Thyroid gland (tissue), 4 donors: Measurements from ENCODE around the gene NVL. TPM values are rescaled to one million over a fixed set of nuclear protein-coding genes. Genes with fewer than 3 reads are reported as not detected.

Source experiments
- DNase-seq, 2 donors: peaks; one replicate each; pipeline ENCODE4 v3.0.0-alpha.2; 2019
- H3K27ac ChIP-seq, 3 donors: fragments of 200-600 bp; sonication (generic); 1 replicate in 2 of 3; 2 replicates in 1 of 3; pipeline ENCODE4 v1.5.1; 2016 to 2019; ENCODE audit warnings: mild to moderate bottlenecking in 1 of 3, moderate library complexity in 1 of 3
- H3K27me3 ChIP-seq: fragments of 200-600 bp; sonication (generic); one replicate; pipeline ENCODE4 v1.5.1; 2019
- H3K36me3 ChIP-seq, 2 donors: fragments of 200-600 bp; sonication (generic); one replicate each; pipeline ENCODE4 v1.5.1; 2016 to 2019
- H3K4me1 ChIP-seq, 2 donors: fragments of 200-600 bp; sonication (generic); one replicate each; pipeline ENCODE4 v1.5.1; 2017 to 2019
- H3K4me3 ChIP-seq, 3 donors: fragments of 200-600 bp; sonication (generic); replicated peaks in 1 of 3; 1 replicate in 2 of 3; 2 replicates in 1 of 3; pipeline ENCODE4 v1.5.1; 2016; ENCODE audit warnings: mild to moderate bottlenecking in 1 of 3
- H3K9me3 ChIP-seq: fragments of 200-600 bp; sonication (generic); one replicate; pipeline ENCODE4 v1.5.1; 2017
- POLR2A ChIP-seq, 2 donors: fragments of 450-650 bp; IDR thresholded peaks; one replicate each; pipeline ENCODE4 v1.6.1; 2017; ENCODE audit warnings: antibody characterized with exemption in 2 of 2, mild to moderate bottlenecking in 2 of 2, moderate library complexity in 1 of 2
- WGBS, 2 donors: methylation state at CpG; one replicate each; pipeline ENCODE4 v1.1.5; 2017; 5-methylcytosine and 5-hydroxymethylcytosine counted together
- intact Hi-C: fragments of 100-400 bp; cut with DNase I; formaldehyde crosslinking; loops from one replicate; pipeline ENCODE4 v1.15.1; 2023
- total RNA-seq, 4 donors: library from RNA; depleted of rRNA; stranded (reverse); fragments of >200 nt; gene quantifications; one replicate each; pipeline ENCODE4 v1.2.3, GENCODE V29; 2016
- TF ChIP-seq, protein P1 (sequence below), 6 experiments: fragments of 200-600 bp in 3 of 6; fragments of 450-650 bp in 3 of 6; sonication (generic) in 3 of 6; IDR thresholded peaks; one replicate each; pipeline ENCODE4 v1.5.1; 2016 to 2019; ENCODE audit warnings: antibody characterized with exemption in 6 of 6, mild to moderate bottlenecking in 2 of 6, inconsistent platforms in 1 of 6, moderate library complexity in 1 of 6

Gene NVL
- total RNA-seq, 4 donors from 2014 or later: 18.9 to 34.1 (median 26.8) TPM

DNA sequence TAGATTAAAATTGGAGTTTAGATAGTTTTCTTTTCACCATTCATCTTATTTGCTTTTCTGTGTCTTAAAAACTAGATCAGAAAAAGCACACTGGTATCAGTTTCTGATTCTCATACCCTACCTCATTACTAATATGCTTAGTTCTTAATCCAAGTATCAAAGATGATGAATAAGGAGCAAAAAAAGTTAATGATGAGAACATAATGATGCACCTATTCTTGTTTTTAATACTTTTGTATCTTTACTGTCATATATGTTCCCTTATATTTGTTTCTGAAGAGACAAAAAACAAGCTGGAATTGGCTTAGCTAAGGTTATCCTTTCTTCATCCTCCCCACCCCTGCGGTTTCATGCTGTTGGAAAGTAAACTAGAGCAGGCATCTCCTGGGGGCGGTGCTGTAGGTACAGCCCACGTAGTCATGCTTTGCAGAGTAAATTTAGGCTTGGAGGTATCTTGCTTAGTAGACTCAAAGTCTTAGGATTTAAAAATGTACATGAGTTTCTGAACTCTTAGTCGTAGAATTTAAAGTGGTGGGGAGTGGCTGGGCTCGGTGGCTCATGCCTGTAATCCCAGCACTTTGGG, 43.1 kb upstream of the NVL start:
- DNase-seq: no peak
- Histone ChIP-seq H3K27ac (no peak overlapping the region), H3K4me1 (no peaks in the 10 kb centered on the region), H3K27me3 (no peaks in the 10 kb centered on the region), H3K36me3 (peaks cover 28 to 32% of the 10 kb centered on the region in 2 donors), H3K9me3 (no peaks in the 10 kb centered on the region), H3K4me3 (no peak overlapping the region)
- WGBS, 2 donors: 93 to 95% methylated on average over 5 of the region's 5 CpGs
- intact Hi-C loops: no loop called here
- no peak for TF ChIP-seq POLR2A (IDR thresholded peaks at IDR 0.05)
- TF ChIP-seq, protein P1, sequence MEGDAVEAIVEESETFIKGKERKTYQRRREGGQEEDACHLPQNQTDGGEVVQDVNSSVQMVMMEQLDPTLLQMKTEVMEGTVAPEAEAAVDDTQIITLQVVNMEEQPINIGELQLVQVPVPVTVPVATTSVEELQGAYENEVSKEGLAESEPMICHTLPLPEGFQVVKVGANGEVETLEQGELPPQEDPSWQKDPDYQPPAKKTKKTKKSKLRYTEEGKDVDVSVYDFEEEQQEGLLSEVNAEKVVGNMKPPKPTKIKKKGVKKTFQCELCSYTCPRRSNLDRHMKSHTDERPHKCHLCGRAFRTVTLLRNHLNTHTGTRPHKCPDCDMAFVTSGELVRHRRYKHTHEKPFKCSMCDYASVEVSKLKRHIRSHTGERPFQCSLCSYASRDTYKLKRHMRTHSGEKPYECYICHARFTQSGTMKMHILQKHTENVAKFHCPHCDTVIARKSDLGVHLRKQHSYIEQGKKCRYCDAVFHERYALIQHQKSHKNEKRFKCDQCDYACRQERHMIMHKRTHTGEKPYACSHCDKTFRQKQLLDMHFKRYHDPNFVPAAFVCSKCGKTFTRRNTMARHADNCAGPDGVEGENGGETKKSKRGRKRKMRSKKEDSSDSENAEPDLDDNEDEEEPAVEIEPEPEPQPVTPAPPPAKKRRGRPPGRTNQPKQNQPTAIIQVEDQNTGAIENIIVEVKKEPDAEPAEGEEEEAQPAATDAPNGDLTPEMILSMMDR (IDR thresholded peaks at IDR 0.05): no peak

DNA sequence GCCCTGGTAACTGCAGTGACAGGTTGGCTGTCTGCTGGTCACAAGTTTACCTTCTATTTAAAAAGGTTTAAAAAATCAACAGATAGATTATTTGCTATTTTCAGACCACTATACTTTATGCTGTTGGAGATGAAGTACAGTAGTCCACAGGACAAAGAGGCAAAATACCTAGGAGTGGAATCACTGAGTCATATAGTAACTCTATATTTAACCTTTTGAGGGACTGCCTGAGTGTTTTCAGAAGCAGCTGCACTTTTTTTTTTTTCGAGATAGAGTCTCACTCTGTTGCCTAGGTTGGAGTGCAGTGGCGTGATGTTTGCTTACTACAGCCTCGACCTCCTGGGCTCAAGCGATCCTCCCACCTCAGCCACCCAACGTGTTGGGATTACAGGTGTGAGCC, 38.4 kb upstream of the NVL start:
- Histone ChIP-seq H3K9me3 (no peaks in the 10 kb centered on the region), H3K27ac (no peak overlapping the region), H3K4me1 (no peaks in the 10 kb centered on the region), H3K4me3 (no peak overlapping the region), H3K27me3 (no peaks in the 10 kb centered on the region), H3K36me3 (peaks cover 28 to 32% of the 10 kb centered on the region in 2 donors)
- WGBS, 2 donors: 91 to 93% methylated on average over 5 of the region's 5 CpGs
- DNase-seq: no peak
- intact Hi-C loops: no loop called here
- TF ChIP-seq, protein P1 (IDR thresholded peaks at IDR 0.05): no peak
- no peak for TF ChIP-seq POLR2A (IDR thresholded peaks at IDR 0.05)

DNA sequence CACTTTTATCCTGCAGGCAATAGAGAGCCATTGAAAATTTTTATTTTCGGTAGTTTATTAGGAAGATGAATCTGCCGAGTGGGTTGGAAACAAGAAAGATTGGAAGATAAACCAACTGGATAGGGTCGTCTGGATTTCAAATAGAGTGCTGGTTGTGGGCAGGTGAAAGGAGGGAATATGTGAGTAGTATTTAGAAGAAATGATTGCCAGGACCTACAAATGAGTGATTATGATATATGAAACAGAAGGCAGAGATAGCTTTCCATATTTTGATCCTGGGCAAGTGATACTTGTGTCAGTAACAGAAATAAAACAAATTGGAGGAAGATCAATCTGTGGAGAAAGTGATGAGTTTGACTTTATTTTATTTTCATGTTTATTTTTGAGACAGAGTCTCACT, 29.2 kb upstream of the NVL start:
- 90 to 91% methylated on average over 3 of the region's 3 CpGs for WGBS, 2 donors
- TF ChIP-seq, protein P1 (IDR thresholded peaks at IDR 0.05): no peak
- TF ChIP-seq POLR2A (IDR thresholded peaks at IDR 0.05): no peak

DNA sequence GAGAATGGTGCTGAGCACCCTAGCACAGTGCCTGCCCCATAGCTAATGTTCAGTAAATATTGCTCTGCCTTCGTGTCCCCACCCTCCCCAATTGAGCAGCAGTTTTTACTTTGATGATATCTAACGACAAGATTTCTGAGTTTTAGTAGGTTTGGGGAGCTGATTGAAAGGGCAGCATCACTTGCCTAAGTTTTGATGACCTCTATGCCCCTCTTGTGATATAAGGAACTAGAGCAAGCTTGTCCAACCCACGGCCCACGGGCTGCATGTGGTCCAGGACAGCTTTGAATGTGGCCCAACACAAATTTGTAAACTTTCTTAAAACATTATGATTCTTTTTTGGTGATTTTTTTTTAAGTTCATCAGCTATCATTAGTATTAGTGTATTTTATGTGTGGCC, 28.3 kb upstream of the NVL start:
- Histone ChIP-seq H3K27me3 (no peaks in the 10 kb centered on the region), H3K36me3 (no peaks in the 10 kb centered on the region), H3K27ac (no peak overlapping the region), H3K4me1 (peaks cover 7 to 9% of the 10 kb centered on the region in 2 donors), H3K4me3 (no peak overlapping the region), H3K9me3 (no peaks in the 10 kb centered on the region)
- DNase-seq: no peak
- TF ChIP-seq, protein P1 (IDR thresholded peaks at IDR 0.05): no peak
- no peak for TF ChIP-seq POLR2A (IDR thresholded peaks at IDR 0.05)
- WGBS, 2 donors: 79 to 87% methylated on average over 4 of the region's 4 CpGs
- intact Hi-C loops: loop anchor here (10.0 kb wide), 1 partner anchor 97 kb away; no protein-coding TSS in a partner anchor

More for the DNA sequence above, 29.2 kb upstream of the NVL start:
- Histone ChIP-seq H3K4me1 (peaks cover 7 to 9% of the 10 kb centered on the region in 2 donors), H3K36me3 (no peaks in the 10 kb centered on the region), H3K9me3 (no peaks in the 10 kb centered on the region), H3K27ac (no peak overlapping the region), H3K4me3 (no peak overlapping the region), H3K27me3 (no peaks in the 10 kb centered on the region)
- intact Hi-C loops: loop anchor here (10.0 kb wide), 1 partner anchor 96 kb away; no protein-coding TSS in a partner anchor
- DNase-seq: no peak

DNA sequence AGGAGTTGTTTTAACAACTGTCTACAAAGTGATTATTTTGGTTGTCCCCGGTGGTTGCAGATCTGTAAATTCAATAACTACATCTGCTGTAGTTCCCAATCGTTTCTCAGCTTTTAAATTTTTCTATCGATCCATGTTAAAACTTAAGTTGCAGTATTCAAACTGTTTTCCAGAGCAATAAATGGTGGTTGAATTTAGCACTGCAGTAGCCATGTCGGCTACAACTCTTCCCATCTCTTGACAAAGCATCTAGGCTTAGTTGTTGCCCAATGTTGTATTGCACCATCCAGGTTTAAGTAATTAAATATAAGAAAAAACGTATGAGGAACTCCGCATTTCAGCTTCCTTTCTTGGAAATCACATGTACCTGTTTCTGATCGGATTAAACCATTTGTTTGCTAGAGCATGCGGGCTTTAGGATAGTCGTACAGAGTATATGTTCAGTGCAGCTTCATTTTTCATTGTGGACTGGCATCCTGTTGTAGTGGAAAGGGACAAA, 27.7 kb upstream of the NVL start:
- TF ChIP-seq POLR2A (IDR thresholded peaks at IDR 0.05): no peak
- TF ChIP-seq, protein P1 (IDR thresholded peaks at IDR 0.05): no peak
- Histone ChIP-seq H3K4me1 (peaks cover 7 to 9% of the 10 kb centered on the region in 2 donors), H3K4me3 (peak overlapping the region in 2 of 3 donors; percentile 74 to 97), H3K9me3 (no peaks in the 10 kb centered on the region), H3K27ac (peak overlapping the region in 2 of 3 donors; percentile 62 to 85), H3K27me3 (no peaks in the 10 kb centered on the region), H3K36me3 (no peaks in the 10 kb centered on the region)
- 36 to 44% methylated on average over 9 of the region's 9 CpGs for WGBS, 2 donors
- intact Hi-C loops: loop anchor here (10.0 kb wide), 1 partner anchor 97 kb away; no protein-coding TSS in a partner anchor
- DNase-seq: no peak
